Activated naive CD8-positive, alpha-beta T cell treated with anti-CD3 and anti-CD28 coated beads for 36 hours (primary cell): ENCODE data around the gene PIP5KL1. TPM values are rescaled to one million over a fixed set of nuclear protein-coding genes. Genes with fewer than 3 reads are reported as not detected.

Source experiments
- DNase-seq: peaks from one replicate; pipeline ENCODE4 v3.0.0; 2021
- H3K27ac Mint-ChIP-seq: one replicate; pipeline ENCODE4 v1.8.0; 2022; ENCODE audit warnings: mild to moderate bottlenecking, moderate library complexity, mixed read lengths
- H3K27me3 Mint-ChIP-seq: one replicate; pipeline ENCODE4 v1.8.0; 2022; ENCODE audit warnings: mild to moderate bottlenecking, mixed read lengths
- H3K36me3 Mint-ChIP-seq: one replicate; pipeline ENCODE4 v1.8.0; 2021; ENCODE audit warnings: mild to moderate bottlenecking, mixed read lengths
- H3K4me1 Mint-ChIP-seq: one replicate; pipeline ENCODE4 v1.8.0; 2021; ENCODE audit warnings: mixed read lengths
- H3K4me3 Mint-ChIP-seq: one replicate; pipeline ENCODE4 v1.8.0; 2022; ENCODE audit warnings: mild to moderate bottlenecking, moderate library complexity, mixed read lengths
- H3K9me3 Mint-ChIP-seq: one replicate; pipeline ENCODE4 v1.8.0; 2022; ENCODE audit warnings: mixed read lengths
- total RNA-seq, 2 experiments: library from RNA; stranded (reverse); gene quantifications; one replicate each; pipeline ENCODE4 v1.2.3, GENCODE V29; 2021

PIP5KL1 gene
- total RNA-seq, 2 experiments from 2014 or later: 2.3 to 3.2 TPM

GRCh38 chr9:127972236-127972871 is 41.8 kb upstream of the PIP5KL1 start:
- Mint-ChIP-seq H3K9me3 (no peaks in the 10 kb centered on the region), H3K36me3 (peaks cover 29% of the 10 kb centered on the region), H3K27ac (peak overlapping the region; percentile 95), H3K4me1 (peaks cover 94% of the 10 kb centered on the region), H3K27me3 (no peaks in the 10 kb centered on the region), H3K4me3 (peak overlapping the region; percentile 96)
- no peak for DNase-seq

GRCh38 chr9:127971357-127972235 is 41.0 kb upstream of the PIP5KL1 start:
- peaks cover 29% of the 10 kb centered on the region for H3K36me3 Mint-ChIP-seq
- peak overlapping the region; percentile 95 for H3K27ac Mint-ChIP-seq
- H3K4me1 Mint-ChIP-seq: peaks cover 95% of the 10 kb centered on the region
- no peak for DNase-seq
- no peaks in the 10 kb centered on the region for H3K27me3 Mint-ChIP-seq
- H3K9me3 Mint-ChIP-seq: no peaks in the 10 kb centered on the region
- H3K4me3 Mint-ChIP-seq: peak overlapping the region; percentile 96

- H3K36me3 Mint-ChIP-seq: peaks cover 21% of the 10 kb centered on the region
- peak overlapping the region; percentile 73 for H3K4me3 Mint-ChIP-seq
- DNase-seq: peak; percentile 82
- H3K4me1 Mint-ChIP-seq: peaks cover 95% of the 10 kb centered on the region
- H3K9me3 Mint-ChIP-seq: no peaks in the 10 kb centered on the region
- no peaks in the 10 kb centered on the region for H3K27me3 Mint-ChIP-seq
- peak overlapping the region; percentile 95 for H3K27ac Mint-ChIP-seq
These were observed 40.1 kb upstream of the PIP5KL1 start for GRCh38 chr9:127970401-127971313.

GRCh38 chr9:127968700-127969383 is 38.3 kb upstream of the PIP5KL1 start:
- H3K4me1 Mint-ChIP-seq: peaks cover 97% of the 10 kb centered on the region
- DNase-seq: no peak
- no peaks in the 10 kb centered on the region for H3K9me3 Mint-ChIP-seq
- peak overlapping the region; percentile 95 for H3K27ac Mint-ChIP-seq
- peaks cover 18% of the 10 kb centered on the region for H3K36me3 Mint-ChIP-seq
- no peaks in the 10 kb centered on the region for H3K27me3 Mint-ChIP-seq
- H3K4me3 Mint-ChIP-seq: peak overlapping the region; percentile 73

- H3K4me1 Mint-ChIP-seq: peaks cover 98% of the 10 kb centered on the region
- no peaks in the 10 kb centered on the region for H3K9me3 Mint-ChIP-seq
- H3K4me3 Mint-ChIP-seq: peak overlapping the region; percentile 73
- peak overlapping the region; percentile 95 for H3K27ac Mint-ChIP-seq
- H3K27me3 Mint-ChIP-seq: no peaks in the 10 kb centered on the region
- peaks cover 23% of the 10 kb centered on the region for H3K36me3 Mint-ChIP-seq
- DNase-seq: no peak
These were observed 37.5 kb upstream of the PIP5KL1 start for GRCh38 chr9:127968042-127968441.

GRCh38 chr9:127967151-127967809 is 36.7 kb upstream of the PIP5KL1 start:
- H3K4me3 Mint-ChIP-seq: peak overlapping the region; percentile 23
- no peaks in the 10 kb centered on the region for H3K9me3 Mint-ChIP-seq
- peak overlapping the region; percentile 95 for H3K27ac Mint-ChIP-seq
- DNase-seq: no peak
- H3K36me3 Mint-ChIP-seq: peaks cover 28% of the 10 kb centered on the region
- H3K27me3 Mint-ChIP-seq: no peaks in the 10 kb centered on the region
- peaks cover 98% of the 10 kb centered on the region for H3K4me1 Mint-ChIP-seq

GRCh38 chr9:127966416-127967150 is 36.0 kb upstream of the PIP5KL1 start:
- H3K36me3 Mint-ChIP-seq: peaks cover 31% of the 10 kb centered on the region
- H3K4me1 Mint-ChIP-seq: peaks cover 98% of the 10 kb centered on the region
- peak overlapping the region; percentile 74 for H3K4me3 Mint-ChIP-seq
- H3K27ac Mint-ChIP-seq: peak overlapping the region; percentile 95
- DNase-seq: no peak
- H3K9me3 Mint-ChIP-seq: no peaks in the 10 kb centered on the region
- no peaks in the 10 kb centered on the region for H3K27me3 Mint-ChIP-seq

- no peaks in the 10 kb centered on the region for H3K27me3 Mint-ChIP-seq
- H3K9me3 Mint-ChIP-seq: peaks cover 2% of the 10 kb centered on the region
- H3K4me3 Mint-ChIP-seq: peak overlapping the region; percentile 74
- DNase-seq: no peak
- peaks cover 35% of the 10 kb centered on the region for H3K36me3 Mint-ChIP-seq
- H3K27ac Mint-ChIP-seq: peak overlapping the region; percentile 95
- H3K4me1 Mint-ChIP-seq: peaks cover 99% of the 10 kb centered on the region
These were observed 35.4 kb upstream of the PIP5KL1 start for GRCh38 chr9:127965953-127966352.

- Mint-ChIP-seq H3K4me3 (peak overlapping the region; percentile 60), H3K27me3 (no peaks in the 10 kb centered on the region), H3K9me3 (peaks cover 7% of the 10 kb centered on the region), H3K36me3 (peaks cover 47% of the 10 kb centered on the region), H3K4me1 (peaks cover 99% of the 10 kb centered on the region), H3K27ac (peak overlapping the region; percentile 95)
- no peak for DNase-seq
These were observed 32.9 kb upstream of the PIP5KL1 start for GRCh38 chr9:127963359-127964064.

- H3K36me3 Mint-ChIP-seq: peaks cover 48% of the 10 kb centered on the region
- H3K27ac Mint-ChIP-seq: peak overlapping the region; percentile 95
- H3K4me3 Mint-ChIP-seq: peak overlapping the region; percentile 60
These were observed 32.4 kb upstream of the PIP5KL1 start for GRCh38 chr9:127963041-127963358.

GRCh38 chr9:127962278-127962677 is 31.7 kb upstream of the PIP5KL1 start:
- peak overlapping the region; percentile 95 for H3K27ac Mint-ChIP-seq
- peaks cover 94% of the 10 kb centered on the region for H3K4me1 Mint-ChIP-seq
- peaks cover 7% of the 10 kb centered on the region for H3K9me3 Mint-ChIP-seq
- DNase-seq: no peak
- H3K4me3 Mint-ChIP-seq: no peak overlapping the region
- no peaks in the 10 kb centered on the region for H3K27me3 Mint-ChIP-seq
- H3K36me3 Mint-ChIP-seq: peaks cover 50% of the 10 kb centered on the region

More at GRCh38 chr9:127963041-127963358, 32.4 kb upstream of the PIP5KL1 start:
- H3K27me3 Mint-ChIP-seq: no peaks in the 10 kb centered on the region
- H3K4me1 Mint-ChIP-seq: peaks cover 97% of the 10 kb centered on the region
- DNase-seq: no peak
- H3K9me3 Mint-ChIP-seq: peaks cover 7% of the 10 kb centered on the region

- Mint-ChIP-seq H3K36me3 (peaks cover 50% of the 10 kb centered on the region), H3K4me3 (no peak overlapping the region), H3K9me3 (peaks cover 7% of the 10 kb centered on the region), H3K27ac (peak overlapping the region; percentile 95), H3K4me1 (peaks cover 92% of the 10 kb centered on the region), H3K27me3 (no peaks in the 10 kb centered on the region)
- DNase-seq: no peak
These were observed 31.1 kb upstream of the PIP5KL1 start for GRCh38 chr9:127961613-127962155.

GRCh38 chr9:127961155-127961490 is 30.5 kb upstream of the PIP5KL1 start:
- peaks cover 50% of the 10 kb centered on the region for H3K36me3 Mint-ChIP-seq
- H3K4me1 Mint-ChIP-seq: peaks cover 88% of the 10 kb centered on the region
- H3K27me3 Mint-ChIP-seq: no peaks in the 10 kb centered on the region
- H3K4me3 Mint-ChIP-seq: no peak overlapping the region
- DNase-seq: no peak
- H3K27ac Mint-ChIP-seq: peak overlapping the region; percentile 95
- H3K9me3 Mint-ChIP-seq: peaks cover 7% of the 10 kb centered on the region
